Caco-2 (cell line): Measurements from ENCODE around the gene LRMDA. TPM values are rescaled to one million over a fixed set of nuclear protein-coding genes. Genes with fewer than 3 reads are reported as not detected.

Experiments
- BruUV-seq: library from RNA; stranded (reverse); fragments of 400-500 nt; replicated peaks from 2 replicates; lab custom pipeline; 2021; lab: Mats Ljungman, UMichigan
- CTCF ChIA-PET: fragments of 300-600 bp; sonication (Branson Sonifier 250); formaldehyde crosslinking; loops from one replicate; lab custom pipeline; 2022; ENCODE audit warnings: antibody characterized with exemption; lab: Charles Lee
- POLR2A ChIA-PET: fragments of 300-600 bp; sonication (Branson Sonifier 250); formaldehyde crosslinking; loops from one replicate; lab custom pipeline; 2022; ENCODE audit warnings: antibody characterized with exemption; lab: Charles Lee
- DNase-seq, 2 experiments: peaks; one replicate each; pipeline versions ENCODE4 v3.0.0 to v3.0.0-alpha.2; 2020 to 2022
- H3K27me3 ChIP-seq: replicated peaks from 2 replicates; pipeline ENCODE4 v1.6.0; 2011; ENCODE audit warnings: low read length; ENCODE audit not compliant: control insufficient read depth, insufficient read depth
- H3K36me3 ChIP-seq: 2 replicates; pipeline ENCODE4 v1.5.1; 2011; ENCODE audit warnings: low read length; ENCODE audit not compliant: control insufficient read depth, insufficient read depth
- H3K4me1 ChIP-seq: fragments of 250-450 bp; sonication (Bioruptor Pico); 2 replicates; pipeline ENCODE4 v1.5.1; 2020; ENCODE audit warnings: mild to moderate bottlenecking
- H3K4me3 ChIP-seq: 2 replicates; pipeline ENCODE4 v1.5.1; 2011; ENCODE audit warnings: low read depth, mild to moderate bottlenecking, control low read depth, low read length
- H3K9me3 ChIP-seq: fragments of 250-450 bp; sonication (Bioruptor Pico); 2 replicates; pipeline ENCODE4 v1.5.1; 2020; ENCODE audit warnings: mild to moderate bottlenecking, moderate library complexity
- H3K27ac Mint-ChIP-seq: one replicate; pipeline ENCODE4 v1.8.0; 2022; ENCODE audit warnings: mixed read lengths; ENCODE audit not compliant: unreplicated experiment
- H3K27me3 Mint-ChIP-seq: one replicate; pipeline ENCODE4 v1.8.0; 2022; ENCODE audit warnings: mixed read lengths; ENCODE audit not compliant: insufficient read depth, unreplicated experiment
- H3K36me3 Mint-ChIP-seq: one replicate; pipeline ENCODE4 v1.8.0; 2022; ENCODE audit warnings: mild to moderate bottlenecking, mixed read lengths; ENCODE audit not compliant: insufficient read depth, unreplicated experiment
- H3K4me1 Mint-ChIP-seq: one replicate; pipeline ENCODE4 v1.8.0; 2022; ENCODE audit warnings: low read depth, mixed read lengths; ENCODE audit not compliant: unreplicated experiment
- H3K4me3 Mint-ChIP-seq: one replicate; pipeline ENCODE4 v1.8.0; 2022; ENCODE audit warnings: mild to moderate bottlenecking, moderate library complexity, mixed read lengths; ENCODE audit not compliant: unreplicated experiment
- H3K9me3 Mint-ChIP-seq: one replicate; pipeline ENCODE4 v1.8.0; 2022; ENCODE audit warnings: mixed read lengths; ENCODE audit not compliant: unreplicated experiment
- CTCF ChIP-seq, 2 experiments: fragments of 200-600 bp in 1 of 2; IDR thresholded peaks; 1 replicate in 1 of 2; 2 replicates in 1 of 2; pipeline versions ENCODE4 v1.5.1 to v1.8.0; 2011 to 2022; ENCODE audit warnings: antibody characterized with exemption in 1 of 2, control low read depth in 1 of 2, inconsistent platforms in 1 of 2, low read depth in 1 of 2, low read length in 1 of 2, mild to moderate bottlenecking in 1 of 2, moderate library complexity in 1 of 2; ENCODE audit not compliant: insufficient read depth in 1 of 2, severe bottlenecking in 1 of 2, unreplicated experiment in 1 of 2
- intact Hi-C: fragments of 100-400 bp; cut with micrococcal nuclease; formaldehyde crosslinking; loops from one replicate; pipeline ENCODE4 v1.10.0; 2022; ENCODE audit not compliant: unreplicated experiment
- total RNA-seq: library from RNA; stranded (reverse); gene quantifications from 2 replicates; pipeline ENCODE4 v1.2.3, GENCODE V29; 2022

Gene LRMDA
- total RNA-seq, 1 experiment from 2014 or later, result 18.5 TPM

- Mint-ChIP-seq H3K27me3 (no peaks in the 10 kb centered on the region), H3K36me3 (peaks cover 11% of the 10 kb centered on the region), H3K4me3 (no peak overlapping the region), H3K4me1 (peaks cover 15% of the 10 kb centered on the region), H3K9me3 (no peaks in the 10 kb centered on the region), H3K27ac (no peak overlapping the region)
- Histone ChIP-seq H3K27me3 (no peaks in the 10 kb centered on the region), H3K4me1 (no peaks in the 10 kb centered on the region; the same call in 1 of the 2 replicates), H3K4me3 (no peak overlapping the region), H3K36me3 (no peaks in the 10 kb centered on the region; the same call in 1 of the 2 replicates), H3K9me3 (no peaks in the 10 kb centered on the region)
- CTCF ChIA-PET, result no interaction called here
- BruUV-seq, result no TSS peak
- no peak for DNase-seq
- POLR2A ChIA-PET, result no interaction called here
- intact Hi-C loops, result no loop called here
- no peak for TF ChIP-seq CTCF (IDR thresholded peaks at IDR 0.05; ENCODE audit: insufficient read depth in 1 of 2, low read depth in 1 of 2, low read length in 1 of 2, severe bottlenecking in 1 of 2, unreplicated experiment in 1 of 2)
Measured at GRCh38 chr10:75452997-75453396, 21.6 kb downstream of the LRMDA start.

GRCh38 chr10:75456122-75456521, 24.7 kb downstream of the LRMDA start:
- no peak overlapping the region for H3K4me3 Mint-ChIP-seq
- BruUV-seq, result no TSS peak
- no peak overlapping the region for H3K27ac Mint-ChIP-seq
- H3K4me1 Mint-ChIP-seq, result peaks cover 10% of the 10 kb centered on the region
- TF ChIP-seq CTCF (IDR thresholded peaks at IDR 0.05; ENCODE audit: insufficient read depth in 1 of 2, low read depth in 1 of 2, low read length in 1 of 2, severe bottlenecking in 1 of 2, unreplicated experiment in 1 of 2), result no peak
- Histone ChIP-seq H3K4me3 (no peak overlapping the region), H3K36me3 (no peaks in the 10 kb centered on the region; the same call in 1 of the 2 replicates), H3K27me3 (no peaks in the 10 kb centered on the region), H3K9me3 (no peaks in the 10 kb centered on the region), H3K4me1 (no peaks in the 10 kb centered on the region; the same call in 1 of the 2 replicates)
- H3K9me3 Mint-ChIP-seq, result no peaks in the 10 kb centered on the region
- H3K27me3 Mint-ChIP-seq, result no peaks in the 10 kb centered on the region
- DNase-seq, result no peak
- CTCF ChIA-PET, result no interaction called here
- intact Hi-C loops, result no loop called here
- POLR2A ChIA-PET, result no interaction called here
- H3K36me3 Mint-ChIP-seq, result peaks cover 6% of the 10 kb centered on the region

GRCh38 chr10:75460059-75460458, 28.6 kb downstream of the LRMDA start:
- Mint-ChIP-seq H3K4me3 (no peak overlapping the region), H3K9me3 (no peaks in the 10 kb centered on the region), H3K27ac (no peak overlapping the region), H3K36me3 (peaks cover 5% of the 10 kb centered on the region), H3K27me3 (no peaks in the 10 kb centered on the region), H3K4me1 (peaks cover 11% of the 10 kb centered on the region)
- H3K4me1 ChIP-seq, result no peaks in the 10 kb centered on the region
- no peaks in the 10 kb centered on the region; the same call in 1 of the 2 replicates for H3K36me3 ChIP-seq
- no peak overlapping the region for H3K4me3 ChIP-seq
- ChIA-PET POLR2A (no interaction called here), CTCF (no interaction called here)
- no peak for TF ChIP-seq CTCF (IDR thresholded peaks at IDR 0.05; ENCODE audit: insufficient read depth in 1 of 2, low read depth in 1 of 2, low read length in 1 of 2, severe bottlenecking in 1 of 2, unreplicated experiment in 1 of 2)
- H3K27me3 ChIP-seq, result no peaks in the 10 kb centered on the region
- intact Hi-C loops, result no loop called here
- DNase-seq, result no peak
- H3K9me3 ChIP-seq, result no peaks in the 10 kb centered on the region
- no TSS peak for BruUV-seq
